Neural cell (in vitro differentiated cells): ENCODE measurements around the gene SAP130. TPM values are rescaled to one million over a fixed set of nuclear protein-coding genes. Genes with fewer than 3 reads are reported as not detected.
A peak's percentile ranks its signal among the peaks of the same experiment; 100 is the strongest.

Experiments used
- H2AFZ ChIP-seq: fragments of 200-600, 300-800 bp; sonication (generic), shearing (Covaris generic); 2 replicates; pipeline ENCODE4 v1.6.0; 2014; ENCODE audit warnings: low read depth, mild to moderate bottlenecking, antibody characterized with exemption, low read length, moderate library complexity
- H3F3A ChIP-seq: fragments of 200-600 bp; shearing (Covaris generic); 2 replicates; pipeline ENCODE4 v1.6.1; 2016; ENCODE audit warnings: mild to moderate bottlenecking, moderate library complexity, mixed read lengths, antibody characterized with exemption, low read length; ENCODE audit not compliant: insufficient read depth, poor library complexity, severe bottlenecking
- H3K27ac ChIP-seq: fragments of 200-600, 300-800 bp; sonication (generic), shearing (Covaris generic); 2 replicates; pipeline ENCODE4 v1.5.1; 2014; ENCODE audit warnings: mild to moderate bottlenecking, low read length, moderate library complexity
- H3K27me3 ChIP-seq: fragments of 300-800, 200-600 bp; sonication (generic), shearing (Covaris generic); 2 replicates; pipeline ENCODE4 v1.6.0; 2014; ENCODE audit warnings: mild to moderate bottlenecking, low read depth, low read length, moderate library complexity; ENCODE audit not compliant: insufficient read depth
- H3K36me3 ChIP-seq: fragments of 300-800, 200-600 bp; sonication (generic), shearing (Covaris generic); 2 replicates; pipeline ENCODE4 v1.5.1; 2014; ENCODE audit warnings: mild to moderate bottlenecking, antibody characterized with exemption, low read length, moderate library complexity; ENCODE audit not compliant: insufficient read depth
- H3K4me2 ChIP-seq: fragments of 300-800, 200-600 bp; sonication (generic), shearing (Covaris generic); 2 replicates; pipeline ENCODE4 v1.6.0; 2014; ENCODE audit warnings: mild to moderate bottlenecking, low read length
- H3K4me3 ChIP-seq: fragments of 300-800, 200-600 bp; sonication (generic), shearing (Covaris generic); 2 replicates; pipeline ENCODE4 v1.5.1; 2014; ENCODE audit warnings: mild to moderate bottlenecking, low read length, moderate library complexity
- H3K79me2 ChIP-seq: fragments of 200-600 bp; shearing (Covaris generic); replicated peaks from 2 replicates; pipeline ENCODE4 v1.6.0; 2014; ENCODE audit warnings: mild to moderate bottlenecking, low read length, moderate library complexity; ENCODE audit not compliant: insufficient read depth
- H3K9ac ChIP-seq: fragments of 300-800, 200-600 bp; sonication (generic), shearing (Covaris generic); 2 replicates; pipeline ENCODE4 v1.6.1; 2016; ENCODE audit warnings: mild to moderate bottlenecking, low read length, mixed read lengths
- H3K9me2 ChIP-seq: fragments of 200-600 bp; shearing (Covaris generic); 2 replicates; pipeline ENCODE4 v1.6.1; 2016; ENCODE audit warnings: mild to moderate bottlenecking, low read length, mixed read lengths; ENCODE audit not compliant: insufficient read depth
- H3K9me3 ChIP-seq: fragments of 200-600, 300-800 bp; sonication (generic), shearing (Covaris generic); 2 replicates; pipeline ENCODE4 v1.6.1; 2016; ENCODE audit warnings: mild to moderate bottlenecking, mixed run types, low read length, moderate library complexity, mixed read lengths
- H4K20me1 ChIP-seq: fragments of 200-600 bp; shearing (Covaris generic); 2 replicates; pipeline ENCODE4 v1.6.1; 2016; ENCODE audit warnings: mild to moderate bottlenecking, mixed run types; ENCODE audit not compliant: insufficient read depth
- CTCF ChIP-seq: fragments of 450-650 bp; IDR thresholded peaks from 2 replicates; pipeline ENCODE4 v1.5.1; 2014; ENCODE audit warnings: antibody characterized with exemption, mild to moderate bottlenecking, moderate library complexity; ENCODE audit not compliant: poor library complexity, severe bottlenecking
- EP300 ChIP-seq: fragments of 450-650 bp; conservative IDR thresholded peaks from 2 replicates; pipeline ENCODE4 v1.6.1; 2014; ENCODE audit warnings: antibody characterized with exemption, mild to moderate bottlenecking, moderate library complexity; ENCODE audit not compliant: poor library complexity, severe bottlenecking
- MXI1 ChIP-seq: fragments of 450-650 bp; conservative IDR thresholded peaks from 2 replicates; pipeline ENCODE4 v1.6.1; 2014; ENCODE audit warnings: antibody characterized with exemption, mild to moderate bottlenecking; ENCODE audit not compliant: poor library complexity, severe bottlenecking
- POLR2AphosphoS5 ChIP-seq: IDR thresholded peaks from 2 replicates; pipeline ENCODE4 v1.6.1; 2012
- RAD21 ChIP-seq: fragments of 450-650 bp; conservative IDR thresholded peaks from 2 replicates; pipeline ENCODE4 v1.6.1; 2014; ENCODE audit warnings: antibody characterized with exemption, mild to moderate bottlenecking, moderate library complexity
- REST ChIP-seq: IDR thresholded peaks from 2 replicates; pipeline ENCODE4 v1.6.1; 2012; ENCODE audit warnings: borderline replicate concordance
- SMC3 ChIP-seq: fragments of 450-650 bp; conservative IDR thresholded peaks from 2 replicates; pipeline ENCODE4 v1.6.1; 2014; ENCODE audit warnings: antibody characterized with exemption, mild to moderate bottlenecking, moderate library complexity; ENCODE audit not compliant: poor library complexity
- TAF1 ChIP-seq: IDR thresholded peaks from 2 replicates; pipeline ENCODE4 v1.6.1; 2012; ENCODE audit warnings: low read depth
- polyA plus RNA-seq: library from polyadenylated mRNA; depleted of rRNA; stranded (reverse); fragments of >200 nt; gene quantifications from 2 replicates; pipeline ENCODE4 v1.2.3, GENCODE V29; 2014

SAP130 gene
- polyA plus RNA-seq, 1 donor from 2014 or later, result 5.6 TPM

- Histone ChIP-seq H3K4me2 (peak overlapping the region; percentile 94), H3K36me3 (no peaks in the 10 kb centered on the region), H3K79me2 (peaks cover 29% of the 10 kb centered on the region), H3K9me2 (no peaks in the 10 kb centered on the region), H3K27ac (peak overlapping the region; percentile 66), H3K9ac (peak overlapping the region; percentile 82), H3K27me3 (no peaks in the 10 kb centered on the region), H3K9me3 (no peaks in the 10 kb centered on the region), H3F3A (no peaks in the 10 kb centered on the region), H3K4me3 (peak overlapping the region; percentile 99), H4K20me1 (no peaks in the 10 kb centered on the region), H2AFZ (peak overlapping the region; percentile 60)
- TF ChIP-seq SMC3, result peak; percentile 46
- no peak for TF ChIP-seq POLR2AphosphoS5
- TF ChIP-seq RAD21, result peak; percentile 34
- TF ChIP-seq REST, result no peak
- TF ChIP-seq EP300, result peak; percentile 31
- no peak for TF ChIP-seq CTCF
- TF ChIP-seq TAF1, result no peak
Observed at GRCh38 chr2:128026448-128027277, 1.2 kb downstream of the SAP130 start.

- H3K9ac ChIP-seq, result no peak overlapping the region
- no peak overlapping the region for H3K4me3 ChIP-seq
- no peaks in the 10 kb centered on the region for H3K27me3 ChIP-seq
- H3F3A ChIP-seq, result no peaks in the 10 kb centered on the region
- no peaks in the 10 kb centered on the region for H3K9me3 ChIP-seq
- TF ChIP-seq MXI1 (no peak), RAD21 (no peak)
- no peak overlapping the region for H3K27ac ChIP-seq
- H3K79me2 ChIP-seq, result peaks cover 29% of the 10 kb centered on the region
- H3K9me2 ChIP-seq, result no peaks in the 10 kb centered on the region
- H3K36me3 ChIP-seq, result no peaks in the 10 kb centered on the region
- H2AFZ ChIP-seq, result no peak overlapping the region
- H4K20me1 ChIP-seq, result no peaks in the 10 kb centered on the region
- H3K4me2 ChIP-seq, result no peak overlapping the region
Observed at GRCh38 chr2:128024816-128025215, 3.0 kb downstream of the SAP130 start.

GRCh38 chr2:128017561-128017960 lies 10.3 kb downstream of the SAP130 start:
- Histone ChIP-seq H3K36me3 (peaks cover 4% of the 10 kb centered on the region), H3F3A (no peaks in the 10 kb centered on the region), H3K9me3 (no peaks in the 10 kb centered on the region), H3K27me3 (no peaks in the 10 kb centered on the region), H3K4me2 (no peak overlapping the region), H2AFZ (no peak overlapping the region), H3K27ac (no peak overlapping the region), H4K20me1 (no peaks in the 10 kb centered on the region), H3K79me2 (no peaks in the 10 kb centered on the region), H3K4me3 (no peak overlapping the region), H3K9me2 (no peaks in the 10 kb centered on the region), H3K9ac (no peak overlapping the region)
- TF ChIP-seq SMC3, result no peak
- no peak for TF ChIP-seq CTCF
- no peak for TF ChIP-seq REST
- TF ChIP-seq MXI1, result no peak
